SK-N-SH treated with all-trans-retinoic acid at 6 μM for 48 hours (cell line): ENCODE measurements around the gene MAST3.

Experiments
- ATAC-seq: fragments of 200-7000 bp; cut with Tn5 transposase; 3 replicates; pipeline ENCODE4 v1.9.1; 2020; ENCODE audit warnings: mild to moderate bottlenecking, moderate library complexity
- ARNTL ChIP-seq: fragments of 450-650 bp; formaldehyde crosslinking; IDR thresholded peaks from 2 replicates; pipeline ENCODE4 v1.5.0; 2020; ENCODE audit warnings: low read depth, mild to moderate bottlenecking, moderate library complexity, borderline replicate concordance
- BACH2 ChIP-seq: fragments of 250-450 bp; sonication (Bioruptor Pico); IDR thresholded peaks from 2 replicates; pipeline ENCODE4 v1.9.0; 2021; ENCODE audit warnings: mild to moderate bottlenecking, borderline replicate concordance
- CSDC2 ChIP-seq: fragments of 250-450 bp; sonication (Bioruptor Pico); IDR thresholded peaks from 2 replicates; pipeline ENCODE4 v1.5.0; 2020; ENCODE audit warnings: mild to moderate bottlenecking, moderate library complexity
- GLIS3 ChIP-seq: fragments of 250-450 bp; sonication (Bioruptor Pico); IDR thresholded peaks from 2 replicates; pipeline ENCODE4 v1.5.0; 2020; ENCODE audit warnings: mild to moderate bottlenecking, moderate library complexity
- ISL1 ChIP-seq: fragments of 250-450 bp; sonication (Bioruptor Pico); IDR thresholded peaks from 2 replicates; pipeline ENCODE4 v2.1.2; 2022; ENCODE audit warnings: mild to moderate bottlenecking, moderate library complexity
- OSR1 ChIP-seq: fragments of 250-450 bp; sonication (Bioruptor Pico); IDR thresholded peaks from 2 replicates; pipeline ENCODE4 v1.8.0; 2022; ENCODE audit warnings: moderate library complexity, mild to moderate bottlenecking, inconsistent platforms
- RARB ChIP-seq: fragments of 250-450 bp; sonication (Bioruptor Pico); IDR thresholded peaks from 2 replicates; pipeline ENCODE4 v1.8.0; 2021; ENCODE audit warnings: mild to moderate bottlenecking, moderate library complexity
- SNAI2 ChIP-seq: fragments of 250-450 bp; sonication (Bioruptor Pico); IDR thresholded peaks from 2 replicates; pipeline ENCODE4 v1.5.0; 2020; ENCODE audit warnings: mild to moderate bottlenecking, moderate library complexity
- TCF4 ChIP-seq: fragments of 250-450 bp; sonication (Bioruptor Pico); IDR thresholded peaks from 2 replicates; pipeline ENCODE4 v1.8.0; 2021; ENCODE audit warnings: mild to moderate bottlenecking, moderate library complexity, borderline replicate concordance
- TOX ChIP-seq: fragments of 250-450 bp; sonication (Bioruptor Pico); IDR thresholded peaks from 2 replicates; pipeline ENCODE4 v1.8.0; 2021; ENCODE audit warnings: mild to moderate bottlenecking, moderate library complexity, borderline replicate concordance
- ZC3H10 ChIP-seq: fragments of 250-450 bp; sonication (Bioruptor Pico); IDR thresholded peaks from 2 replicates; pipeline ENCODE4 v1.5.1; 2021; ENCODE audit warnings: mild to moderate bottlenecking, moderate library complexity
- ZFP3 ChIP-seq: fragments of 250-450 bp; sonication (Bioruptor Pico); IDR thresholded peaks from 2 replicates; pipeline ENCODE4 v1.5.0; 2020; ENCODE audit warnings: mild to moderate bottlenecking, moderate library complexity
- ZFP30 ChIP-seq: fragments of 450-650 bp; formaldehyde crosslinking; IDR thresholded peaks from 2 replicates; pipeline ENCODE4 v1.5.0; 2022; ENCODE audit warnings: mild to moderate bottlenecking, moderate library complexity
- ZNF565 ChIP-seq: fragments of 450-650 bp; formaldehyde crosslinking; conservative IDR thresholded peaks from 2 replicates; pipeline ENCODE4 v1.5.0; 2020; ENCODE audit warnings: low read depth, mild to moderate bottlenecking, moderate library complexity
- ZNF70 ChIP-seq: fragments of 450-650 bp; formaldehyde crosslinking; IDR thresholded peaks from 2 replicates; pipeline ENCODE4 v1.5.0; 2020; ENCODE audit warnings: mild to moderate bottlenecking, moderate library complexity
- ZNF8 ChIP-seq: fragments of 450-650 bp; formaldehyde crosslinking; IDR thresholded peaks from 2 replicates; pipeline ENCODE4 v1.5.0; 2020; ENCODE audit warnings: mild to moderate bottlenecking, moderate library complexity
- TF ChIP-seq, protein P1 (sequence below): fragments of 250-450 bp; sonication (Bioruptor Pico); IDR thresholded peaks from 2 replicates; pipeline ENCODE4 v1.8.0; 2021; ENCODE audit warnings: low read depth, mild to moderate bottlenecking, moderate library complexity, borderline replicate concordance
- TF ChIP-seq, protein P2 (sequence below): fragments of 250-450 bp; sonication (Bioruptor Pico); IDR thresholded peaks from 2 replicates; pipeline ENCODE4 v1.5.0; 2020; ENCODE audit warnings: mild to moderate bottlenecking, moderate library complexity
- TF ChIP-seq, protein P3 (sequence below): fragments of 250-450 bp; sonication (Bioruptor Pico); IDR thresholded peaks from 2 replicates; pipeline ENCODE4 v1.5.1; 2021; ENCODE audit warnings: mild to moderate bottlenecking, moderate library complexity
- TF ChIP-seq, protein P4 (sequence below): fragments of 250-450 bp; sonication (Bioruptor Pico); IDR thresholded peaks from 2 replicates; pipeline ENCODE4 v1.8.0; 2020; ENCODE audit warnings: mild to moderate bottlenecking, moderate library complexity, borderline replicate concordance

The MAST3 gene

DNA sequence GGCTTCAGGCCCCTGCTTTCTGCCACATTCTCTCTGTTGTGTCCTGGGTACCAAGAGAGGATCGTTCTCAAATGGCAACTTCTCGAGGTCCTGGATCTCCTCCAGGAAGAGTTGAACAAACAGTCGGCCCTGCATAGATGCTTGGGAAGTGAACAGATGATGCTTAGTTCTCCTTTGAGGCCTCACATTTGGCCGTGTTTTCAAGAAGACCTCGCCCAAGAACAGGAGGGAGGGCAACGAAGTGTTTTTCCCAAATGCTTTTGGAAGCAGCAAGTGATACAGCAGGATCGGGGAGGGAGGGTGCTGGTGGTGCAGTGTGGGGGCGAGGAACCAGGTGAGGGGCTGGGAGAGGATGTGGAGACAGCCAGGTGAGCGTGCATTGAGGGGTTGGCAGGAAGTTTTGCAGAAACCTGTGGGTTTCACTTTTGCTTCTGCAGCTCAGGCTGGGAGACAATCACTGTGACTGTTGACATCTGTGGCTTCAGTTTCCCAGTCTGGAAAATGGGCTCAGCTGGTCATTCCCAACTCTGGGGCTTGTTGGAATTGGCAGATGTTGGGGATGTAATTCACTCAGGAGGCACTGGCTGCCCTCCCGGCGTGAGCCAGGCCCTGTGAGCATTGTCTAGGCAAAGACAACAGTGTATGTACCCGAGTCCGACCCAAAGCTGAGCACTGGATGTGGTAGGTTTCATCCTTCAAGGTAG lies 21.6 kb downstream of the MAST3 start (continued):
- no peak for TF ChIP-seq RARB

DNA sequence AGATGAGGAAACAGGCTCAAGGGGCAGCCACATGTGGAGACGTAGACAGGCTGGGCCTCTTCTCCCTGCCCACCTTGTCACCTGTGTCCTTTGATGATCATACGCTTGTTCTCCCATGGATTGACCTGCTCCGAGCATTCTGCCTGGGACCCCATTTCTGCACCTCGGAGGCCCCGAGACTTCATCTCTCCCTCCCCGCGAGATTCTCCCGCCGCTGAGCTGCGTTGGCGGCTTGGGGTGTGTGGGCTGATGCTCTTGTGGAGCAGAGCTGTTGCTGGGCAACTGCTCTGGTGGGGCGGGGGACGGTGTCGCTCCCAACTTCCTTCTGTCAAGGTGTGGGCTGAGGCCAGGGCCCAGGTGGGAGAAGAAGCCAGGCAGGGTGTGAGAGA lies 22.1 kb downstream of the MAST3 start:
- TF ChIP-seq, protein P1, sequence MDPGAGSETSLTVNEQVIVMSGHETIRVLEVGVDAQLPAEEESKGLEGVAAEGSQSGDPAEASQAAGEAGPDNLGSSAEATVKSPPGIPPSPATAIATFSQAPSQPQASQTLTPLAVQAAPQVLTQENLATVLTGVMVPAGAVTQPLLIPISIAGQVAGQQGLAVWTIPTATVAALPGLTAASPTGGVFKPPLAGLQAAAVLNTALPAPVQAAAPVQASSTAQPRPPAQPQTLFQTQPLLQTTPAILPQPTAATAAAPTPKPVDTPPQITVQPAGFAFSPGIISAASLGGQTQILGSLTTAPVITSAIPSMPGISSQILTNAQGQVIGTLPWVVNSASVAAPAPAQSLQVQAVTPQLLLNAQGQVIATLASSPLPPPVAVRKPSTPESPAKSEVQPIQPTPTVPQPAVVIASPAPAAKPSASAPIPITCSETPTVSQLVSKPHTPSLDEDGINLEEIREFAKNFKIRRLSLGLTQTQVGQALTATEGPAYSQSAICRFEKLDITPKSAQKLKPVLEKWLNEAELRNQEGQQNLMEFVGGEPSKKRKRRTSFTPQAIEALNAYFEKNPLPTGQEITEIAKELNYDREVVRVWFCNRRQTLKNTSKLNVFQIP (CRISPR knock-in tag) = no peak
- TF ChIP-seq ZFP30 (no peak), BACH2 (CRISPR knock-in tag) (no peak), TOX (CRISPR knock-in tag) (no peak), OSR1 (CRISPR knock-in tag) (no peak), ARNTL (CRISPR knock-in tag) (no peak), ZFP3 (no peak), ISL1 (CRISPR knock-in tag) (no peak), SNAI2 (CRISPR knock-in tag) (no peak), RARB (no peak), ZNF565 (CRISPR knock-in tag) (no peak), CSDC2 (CRISPR knock-in tag) (no peak), ZNF70 (CRISPR knock-in tag) (no peak)
- TF ChIP-seq, protein P2, sequence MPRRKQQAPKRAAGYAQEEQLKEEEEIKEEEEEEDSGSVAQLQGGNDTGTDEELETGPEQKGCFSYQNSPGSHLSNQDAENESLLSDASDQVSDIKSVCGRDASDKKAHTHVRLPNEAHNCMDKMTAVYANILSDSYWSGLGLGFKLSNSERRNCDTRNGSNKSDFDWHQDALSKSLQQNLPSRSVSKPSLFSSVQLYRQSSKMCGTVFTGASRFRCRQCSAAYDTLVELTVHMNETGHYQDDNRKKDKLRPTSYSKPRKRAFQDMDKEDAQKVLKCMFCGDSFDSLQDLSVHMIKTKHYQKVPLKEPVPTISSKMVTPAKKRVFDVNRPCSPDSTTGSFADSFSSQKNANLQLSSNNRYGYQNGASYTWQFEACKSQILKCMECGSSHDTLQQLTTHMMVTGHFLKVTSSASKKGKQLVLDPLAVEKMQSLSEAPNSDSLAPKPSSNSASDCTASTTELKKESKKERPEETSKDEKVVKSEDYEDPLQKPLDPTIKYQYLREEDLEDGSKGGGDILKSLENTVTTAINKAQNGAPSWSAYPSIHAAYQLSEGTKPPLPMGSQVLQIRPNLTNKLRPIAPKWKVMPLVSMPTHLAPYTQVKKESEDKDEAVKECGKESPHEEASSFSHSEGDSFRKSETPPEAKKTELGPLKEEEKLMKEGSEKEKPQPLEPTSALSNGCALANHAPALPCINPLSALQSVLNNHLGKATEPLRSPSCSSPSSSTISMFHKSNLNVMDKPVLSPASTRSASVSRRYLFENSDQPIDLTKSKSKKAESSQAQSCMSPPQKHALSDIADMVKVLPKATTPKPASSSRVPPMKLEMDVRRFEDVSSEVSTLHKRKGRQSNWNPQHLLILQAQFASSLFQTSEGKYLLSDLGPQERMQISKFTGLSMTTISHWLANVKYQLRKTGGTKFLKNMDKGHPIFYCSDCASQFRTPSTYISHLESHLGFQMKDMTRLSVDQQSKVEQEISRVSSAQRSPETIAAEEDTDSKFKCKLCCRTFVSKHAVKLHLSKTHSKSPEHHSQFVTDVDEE (CRISPR knock-in tag) = no peak
- TF ChIP-seq, protein P3, sequence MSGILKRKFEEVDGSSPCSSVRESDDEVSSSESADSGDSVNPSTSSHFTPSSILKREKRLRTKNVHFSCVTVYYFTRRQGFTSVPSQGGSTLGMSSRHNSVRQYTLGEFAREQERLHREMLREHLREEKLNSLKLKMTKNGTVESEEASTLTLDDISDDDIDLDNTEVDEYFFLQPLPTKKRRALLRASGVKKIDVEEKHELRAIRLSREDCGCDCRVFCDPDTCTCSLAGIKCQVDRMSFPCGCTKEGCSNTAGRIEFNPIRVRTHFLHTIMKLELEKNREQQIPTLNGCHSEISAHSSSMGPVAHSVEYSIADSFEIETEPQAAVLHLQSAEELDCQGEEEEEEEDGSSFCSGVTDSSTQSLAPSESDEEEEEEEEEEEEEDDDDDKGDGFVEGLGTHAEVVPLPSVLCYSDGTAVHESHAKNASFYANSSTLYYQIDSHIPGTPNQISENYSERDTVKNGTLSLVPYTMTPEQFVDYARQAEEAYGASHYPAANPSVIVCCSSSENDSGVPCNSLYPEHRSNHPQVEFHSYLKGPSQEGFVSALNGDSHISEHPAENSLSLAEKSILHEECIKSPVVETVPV (CRISPR knock-in tag) = no peak

DNA sequence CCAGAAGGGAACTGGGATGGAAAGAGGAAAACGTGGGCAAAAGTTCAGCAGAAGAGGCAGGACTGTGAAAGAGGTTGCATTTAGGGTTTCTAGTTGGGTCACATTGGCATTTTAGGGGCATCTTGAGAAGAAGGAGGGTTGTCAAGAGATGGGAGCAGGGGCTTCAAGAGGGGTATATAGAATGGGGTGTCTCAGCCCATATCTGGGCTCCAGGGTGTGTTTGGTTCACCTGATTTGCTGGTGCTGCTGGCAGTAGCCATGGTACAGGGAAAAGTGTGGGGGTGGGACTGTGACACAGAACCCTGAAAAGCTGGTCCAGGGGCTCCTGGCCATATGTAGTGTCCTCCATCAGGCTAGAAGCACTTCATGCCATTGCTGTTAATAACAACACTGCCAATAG lies 22.5 kb downstream of the MAST3 start:
- TF ChIP-seq, protein P1 (CRISPR knock-in tag) = no peak
- TF ChIP-seq, protein P3 (CRISPR knock-in tag) = no peak
- TF ChIP-seq ZC3H10 (CRISPR knock-in tag) = no peak
- no peak for TF ChIP-seq CSDC2 (CRISPR knock-in tag)
- no peak for TF ChIP-seq ZNF70 (CRISPR knock-in tag)
- TF ChIP-seq, protein P4, sequence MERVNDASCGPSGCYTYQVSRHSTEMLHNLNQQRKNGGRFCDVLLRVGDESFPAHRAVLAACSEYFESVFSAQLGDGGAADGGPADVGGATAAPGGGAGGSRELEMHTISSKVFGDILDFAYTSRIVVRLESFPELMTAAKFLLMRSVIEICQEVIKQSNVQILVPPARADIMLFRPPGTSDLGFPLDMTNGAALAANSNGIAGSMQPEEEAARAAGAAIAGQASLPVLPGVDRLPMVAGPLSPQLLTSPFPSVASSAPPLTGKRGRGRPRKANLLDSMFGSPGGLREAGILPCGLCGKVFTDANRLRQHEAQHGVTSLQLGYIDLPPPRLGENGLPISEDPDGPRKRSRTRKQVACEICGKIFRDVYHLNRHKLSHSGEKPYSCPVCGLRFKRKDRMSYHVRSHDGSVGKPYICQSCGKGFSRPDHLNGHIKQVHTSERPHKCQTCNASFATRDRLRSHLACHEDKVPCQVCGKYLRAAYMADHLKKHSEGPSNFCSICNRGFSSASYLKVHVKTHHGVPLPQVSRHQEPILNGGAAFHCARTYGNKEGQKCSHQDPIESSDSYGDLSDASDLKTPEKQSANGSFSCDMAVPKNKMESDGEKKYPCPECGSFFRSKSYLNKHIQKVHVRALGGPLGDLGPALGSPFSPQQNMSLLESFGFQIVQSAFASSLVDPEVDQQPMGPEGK (CRISPR knock-in tag) = no peak
- no peak for TF ChIP-seq TOX (CRISPR knock-in tag)
- no peak for TF ChIP-seq ARNTL (CRISPR knock-in tag)
- no peak for TF ChIP-seq BACH2 (CRISPR knock-in tag)
- no peak for TF ChIP-seq TCF4 (CRISPR knock-in tag)
- TF ChIP-seq GLIS3 (CRISPR knock-in tag) = no peak
- TF ChIP-seq ZFP3 = no peak
- no peak for TF ChIP-seq ZNF8 (CRISPR knock-in tag)
- no peak for TF ChIP-seq ISL1 (CRISPR knock-in tag)
- TF ChIP-seq OSR1 (CRISPR knock-in tag) = no peak
- no peak for TF ChIP-seq SNAI2 (CRISPR knock-in tag)
- no peak for ATAC-seq

More for the DNA sequence above, 22.1 kb downstream of the MAST3 start:
- ATAC-seq = no peak
